ENCODE measurements around the gene DNAJB12.
"Not testable (repeated sequence)": the region's sequence is repeated elsewhere in the genome, so short reads cannot be mapped to it uniquely, and the experiment has no call there.

The DNAJB12 gene

GRCh38 chr10:72330069-72330426 is 24.7 kb downstream of the DNAJB12 start:
- no peak for DNase-seq

DNA sequence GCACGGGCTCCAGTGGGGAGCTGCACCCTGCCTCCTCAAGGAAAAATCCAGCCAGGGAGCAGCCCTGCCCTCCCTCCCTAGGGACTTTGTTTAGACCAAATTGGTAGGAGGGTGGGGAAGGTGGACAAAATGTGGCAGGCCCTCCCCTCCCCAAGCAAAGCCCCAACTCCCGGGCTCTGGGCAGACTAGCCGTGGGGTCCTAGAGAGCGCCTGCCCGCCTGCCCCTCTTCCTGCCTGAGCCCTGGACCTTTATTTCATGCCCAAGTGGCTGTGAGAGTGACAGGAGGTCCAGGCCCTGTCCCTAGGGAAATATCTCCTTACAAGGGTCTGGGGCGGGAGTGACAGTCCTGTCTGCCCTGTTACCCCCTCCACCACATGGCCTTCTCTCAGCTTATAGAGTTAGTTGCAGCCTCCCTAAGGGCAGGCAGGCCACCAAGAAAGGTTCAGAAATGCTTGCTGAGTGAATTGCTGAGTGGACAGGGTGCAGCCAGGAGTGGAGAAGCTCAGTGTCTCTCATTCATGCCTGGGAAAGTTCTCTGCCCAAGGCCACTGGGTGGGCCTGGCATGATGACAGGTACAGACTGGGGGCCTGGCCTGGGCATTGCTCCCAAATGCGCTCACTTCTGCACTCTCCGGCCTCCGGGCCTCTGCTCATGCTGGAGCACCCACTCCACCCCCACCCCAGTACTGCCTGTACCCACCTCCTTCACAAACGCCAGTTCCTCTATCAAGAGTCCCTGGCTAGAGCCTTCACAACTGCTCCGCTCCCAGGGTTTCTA is 25.2 kb downstream of the DNAJB12 start:
- peak; percentile 42 for DNase-seq

DNA sequence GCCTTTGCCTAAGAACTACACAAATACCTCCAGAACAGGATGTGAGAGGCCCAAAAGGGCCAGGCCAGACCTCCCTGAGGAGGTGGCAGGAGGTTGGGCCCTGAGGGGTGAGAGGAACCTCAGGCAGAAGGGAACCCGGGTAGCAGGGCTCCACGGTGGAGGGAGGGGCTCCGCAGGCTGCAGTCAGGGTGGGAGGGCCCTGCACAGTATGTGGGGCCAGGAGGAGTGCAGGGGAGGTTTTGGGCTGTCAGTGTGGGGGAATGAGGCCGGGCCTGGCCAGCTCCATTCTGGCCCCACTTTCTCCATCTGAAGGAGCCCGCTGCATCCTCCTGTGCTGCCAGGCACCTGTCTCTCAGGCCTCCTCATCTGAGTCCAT is 25.9 kb downstream of the DNAJB12 start:
- peak; percentile 53 for DNase-seq

GRCh38 chr10:72328045-72328828 is 26.5 kb downstream of the DNAJB12 start:
- DNase-seq = peak; percentile 77

GRCh38 chr10:72326665-72327603 is 27.8 kb downstream of the DNAJB12 start:
- DNase-seq = peak; percentile 56

GRCh38 chr10:72325243-72326175 is 29.2 kb downstream of the DNAJB12 start:
- not testable (repeated sequence) for DNase-seq

- DNase-seq = peak; percentile 71
Measured at GRCh38 chr10:72323771-72324191, 30.9 kb downstream of the DNAJB12 start.

DNA sequence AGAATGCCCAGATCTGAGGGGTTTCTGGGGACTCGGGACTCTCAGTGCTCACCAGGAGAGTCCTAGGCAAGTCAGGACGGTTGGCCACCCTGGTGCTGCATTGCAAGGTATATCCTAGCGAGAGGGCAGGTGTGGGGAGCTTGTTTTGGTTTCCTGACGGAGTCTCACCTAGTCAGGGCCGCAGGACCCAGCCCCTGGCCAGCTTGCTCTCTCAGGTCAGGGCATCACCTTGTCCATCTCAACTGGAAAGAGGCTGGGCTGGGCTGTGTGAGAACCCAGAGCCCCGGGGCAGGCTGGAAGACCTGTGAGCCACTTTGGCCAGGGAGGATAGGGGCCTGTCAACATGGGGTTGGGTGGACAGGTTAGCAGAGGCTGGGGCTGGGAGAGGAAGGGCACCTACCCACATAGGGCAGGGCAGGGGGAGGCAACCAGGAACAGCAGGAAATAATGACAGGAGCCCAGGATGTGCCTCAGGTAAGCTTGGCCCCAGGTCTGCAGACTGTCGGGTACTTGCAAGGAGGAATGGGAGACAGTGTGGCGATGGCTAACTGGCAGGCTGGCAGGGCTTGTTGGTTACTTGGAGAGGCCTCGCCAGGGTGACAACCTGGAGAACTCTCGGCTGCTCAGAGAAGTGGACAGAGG is 31.5 kb downstream of the DNAJB12 start:
- DNase-seq = no peak

GRCh38 chr10:72322280-72323058 is 32.2 kb downstream of the DNAJB12 start:
- DNase-seq = no peak

GRCh38 chr10:72322030-72322279 is 32.8 kb downstream of the DNAJB12 start:
- no peak for DNase-seq

DNA sequence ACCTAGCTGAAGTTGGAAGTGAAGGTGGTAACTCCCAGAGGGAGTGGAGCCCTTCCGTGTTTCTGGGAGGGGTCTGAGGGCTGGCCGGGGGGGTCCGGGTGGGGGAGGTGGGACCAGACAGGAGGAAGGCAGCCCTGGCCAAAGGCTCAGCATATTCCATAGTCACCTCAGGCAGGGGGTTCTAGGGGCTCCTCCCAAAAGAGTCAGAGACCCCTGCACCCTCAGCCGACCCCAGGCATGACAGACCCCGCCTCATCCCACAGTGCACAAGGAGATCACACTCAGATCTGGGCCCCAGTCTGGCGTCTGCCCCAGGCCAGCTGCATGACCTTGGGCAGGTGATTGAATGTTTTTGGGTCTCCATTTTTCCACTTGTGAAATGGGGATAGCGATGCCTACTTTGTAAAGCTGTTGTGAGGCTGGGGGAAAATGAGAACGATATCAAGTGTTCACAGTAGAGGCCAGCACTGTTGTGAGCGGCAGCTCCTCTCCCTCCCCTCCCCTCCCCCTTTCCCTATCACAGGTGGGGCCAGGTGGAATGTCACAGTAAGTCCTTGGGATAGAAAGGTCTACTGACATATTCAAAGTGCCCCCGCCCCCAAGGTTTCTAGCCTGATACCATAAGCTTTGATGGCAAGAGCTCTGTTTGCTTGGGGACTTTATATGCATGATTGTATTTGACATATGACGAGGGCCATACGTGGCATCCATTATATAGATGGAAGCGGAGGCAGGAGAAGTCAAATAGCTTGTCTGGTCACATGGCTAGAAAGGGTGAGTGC is 33.3 kb downstream of the DNAJB12 start:
- DNase-seq = peak; percentile 28

- peak; percentile 99 for DNase-seq
Measured at GRCh38 chr10:72320676-72321247, 34.0 kb downstream of the DNAJB12 start.

DNA sequence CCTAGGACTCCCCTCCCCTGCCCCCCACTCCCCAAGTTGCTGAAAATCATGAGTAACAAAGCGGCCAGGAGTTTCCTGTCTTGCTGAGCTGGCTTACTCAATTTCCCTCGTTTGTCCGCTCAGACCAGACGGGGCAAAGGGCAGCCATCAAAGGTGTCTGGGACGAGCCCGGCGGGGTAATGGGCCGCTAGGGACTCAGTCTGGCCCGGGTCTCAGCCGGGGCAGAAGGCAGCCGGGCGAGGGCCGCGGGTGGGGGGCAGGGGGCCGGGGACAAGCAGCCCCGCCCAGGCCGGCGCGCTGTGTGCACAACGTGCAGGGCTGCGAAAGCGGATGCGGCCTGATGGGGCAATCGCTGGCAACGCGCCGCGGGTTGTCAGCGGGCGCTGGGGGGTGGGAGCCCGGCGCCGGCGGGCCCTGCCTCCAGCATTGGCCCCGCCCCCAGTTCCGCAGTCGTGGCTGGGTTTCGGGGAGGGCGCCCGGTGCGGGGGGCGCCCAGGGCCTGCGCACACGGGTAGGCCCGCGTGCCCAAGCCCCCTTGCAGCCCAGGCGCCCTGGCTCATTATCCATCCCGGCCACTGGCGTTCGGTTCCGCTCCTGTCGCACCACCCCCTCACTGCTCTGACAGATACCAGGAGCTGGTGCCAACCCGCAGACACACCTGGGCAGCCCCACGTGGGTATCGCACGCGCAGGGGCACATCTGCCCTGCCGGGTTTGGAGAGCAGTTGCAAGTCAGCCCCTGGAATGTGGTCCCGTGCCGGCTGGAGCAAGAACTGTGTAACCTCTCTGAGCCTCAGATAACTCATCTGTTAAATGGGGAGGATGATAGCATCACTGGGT is 35.1 kb downstream of the DNAJB12 start:
- peak; percentile 97 for DNase-seq

- peak; percentile 34 for DNase-seq
Measured at GRCh38 chr10:72318418-72319262, 36.1 kb downstream of the DNAJB12 start.

GRCh38 chr10:72316748-72317435 is 37.8 kb downstream of the DNAJB12 start:
- DNase-seq = peak; percentile 94

DNA sequence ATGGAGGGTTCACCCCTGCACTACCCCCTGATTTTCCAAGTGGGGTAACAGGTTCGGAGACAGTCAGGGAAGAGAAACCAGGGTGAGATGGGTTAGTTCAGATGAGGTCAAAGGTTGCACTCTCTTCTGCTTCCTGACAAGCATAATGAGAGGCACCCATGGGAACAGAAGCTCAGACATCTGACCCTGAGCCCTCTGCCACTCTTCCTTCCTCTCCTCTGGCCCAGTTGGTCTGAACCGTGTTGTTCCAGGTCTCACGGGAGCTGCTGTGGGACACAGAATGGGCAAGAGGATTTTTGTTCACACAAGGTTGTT is 38.4 kb downstream of the DNAJB12 start:
- DNase-seq = peak; percentile 16

All from hematopoietic multipotent progenitor cell treated with erythropoietin and hydrocortisone succinate and interleukin-3 and kit ligand, for 6 days (in vitro differentiated cells).